ENCODE results near the gene CFAP69.

GRCh38 chr7:90216771-90217170 is 28.2 kb upstream of the CFAP69 start:
- TF ChIP-seq ARNTL (CRISPR knock-in tag; IDR thresholded peaks at IDR 0.05; ENCODE audit: borderline replicate concordance, low read depth) (no peak), CREB5 (CRISPR knock-in tag; IDR thresholded peaks at IDR 0.05; ENCODE audit: low read depth) (no peak)

Data from SK-N-SH treated with all-trans-retinoic acid at 6 μM for 48 hours (cell line).